ENCODE results near the gene ARHGEF10L.

ARHGEF10L gene

DNA sequence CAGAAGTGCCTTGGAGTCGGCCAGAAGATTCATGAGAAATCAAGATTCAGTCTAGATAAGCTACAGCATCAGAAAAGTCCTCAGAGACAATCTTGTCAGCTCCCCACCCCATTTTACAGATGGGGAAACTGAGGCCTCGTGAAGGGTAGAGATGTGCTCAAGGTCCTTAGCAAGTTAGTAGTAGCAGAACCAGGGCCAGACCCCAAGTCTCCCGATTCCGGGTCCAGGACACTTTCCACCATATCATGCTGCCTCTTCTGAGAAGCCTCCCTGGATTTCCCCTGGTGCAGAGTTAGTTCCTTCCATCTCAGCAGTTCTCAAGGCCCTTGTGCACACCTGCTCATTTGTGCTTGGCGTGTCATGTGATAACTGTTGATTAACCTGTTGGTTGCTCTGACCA lies 124.1 kb downstream of the ARHGEF10L start:
- no peak for DNase-seq

- DNase-seq = no peak
Measured at GRCh38 chr1:17664322-17664721, 124.8 kb downstream of the ARHGEF10L start.

- no peak for DNase-seq
Measured at GRCh38 chr1:17665054-17665453, 125.6 kb downstream of the ARHGEF10L start.

DNA sequence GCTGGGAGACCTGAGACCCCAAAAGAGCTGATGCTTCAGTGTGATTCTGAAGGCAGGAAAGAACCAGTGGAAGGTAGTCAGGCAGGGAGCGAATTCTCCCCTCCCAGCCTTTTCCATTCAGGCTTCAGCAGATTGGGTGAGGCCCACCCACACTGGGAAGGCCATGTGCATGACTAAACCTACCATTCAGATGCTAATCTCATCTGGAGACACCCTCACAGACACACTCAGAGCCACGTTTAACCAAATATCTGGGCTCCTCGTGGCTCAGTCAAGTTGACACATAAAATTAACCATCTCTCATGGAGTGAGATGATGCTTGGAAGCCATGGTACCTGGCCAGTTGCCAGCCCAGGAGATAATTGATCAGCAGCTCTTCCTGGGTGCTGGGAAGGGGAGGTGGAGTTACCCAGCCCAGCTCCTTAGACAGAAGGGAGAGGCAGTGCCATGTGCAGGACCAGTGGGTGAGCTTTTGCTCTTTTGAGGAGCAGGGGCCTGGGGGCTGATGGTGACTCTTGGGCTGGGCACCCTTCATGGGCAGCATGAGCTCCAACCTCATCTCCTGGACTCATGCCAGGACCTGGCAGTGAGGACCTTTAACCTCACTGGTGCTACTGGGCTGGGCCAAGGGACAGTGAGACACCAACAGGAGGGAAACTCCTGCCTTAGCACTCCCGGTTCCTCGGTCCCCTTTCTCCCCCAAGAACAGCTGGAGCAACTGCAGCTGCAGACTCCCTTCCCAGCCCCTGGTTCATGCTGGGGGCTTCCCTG lies 126.6 kb downstream of the ARHGEF10L start:
- DNase-seq = no peak

DNA sequence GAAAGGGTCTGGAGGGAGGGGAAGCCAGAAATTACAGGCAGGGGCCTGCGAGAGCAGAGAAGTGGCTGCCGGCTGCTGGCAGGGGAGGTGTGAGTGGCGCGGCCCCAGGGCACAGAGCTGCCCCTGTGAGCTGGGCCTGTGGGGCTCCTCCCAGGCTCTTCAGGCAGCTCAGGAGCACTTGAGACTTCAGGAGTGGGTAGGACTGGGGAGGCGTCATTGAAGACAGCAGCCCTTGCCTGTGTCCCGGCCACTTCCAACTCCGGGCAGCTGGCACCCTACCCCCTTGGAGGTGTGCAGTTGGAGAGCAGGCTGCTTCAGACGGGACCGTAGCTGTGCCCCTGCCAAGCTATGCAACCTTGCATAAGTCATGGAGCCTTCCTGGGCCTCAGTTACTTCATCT lies 128.1 kb downstream of the ARHGEF10L start:
- no peak for DNase-seq

DNA sequence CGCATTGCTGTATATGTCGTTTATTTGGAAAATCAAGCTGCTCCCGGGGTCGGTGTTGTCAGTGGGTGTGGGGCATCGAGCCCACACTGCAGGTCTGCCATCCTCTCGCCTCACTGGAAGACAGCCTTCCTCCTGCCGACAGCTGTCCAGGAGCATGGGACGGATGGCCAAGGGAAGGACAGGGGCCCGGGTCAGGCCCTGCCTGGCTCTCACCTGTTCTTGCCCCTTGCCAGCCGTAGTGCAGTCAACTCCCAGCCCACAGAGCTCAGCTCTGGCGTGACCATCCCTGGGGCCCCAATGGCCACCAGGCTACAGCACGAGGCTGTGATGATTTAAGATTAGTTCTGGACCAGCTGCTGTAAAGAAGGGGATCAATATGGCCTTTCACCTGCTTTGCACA lies 128.7 kb downstream of the ARHGEF10L start:
- DNase-seq = no peak

DNA sequence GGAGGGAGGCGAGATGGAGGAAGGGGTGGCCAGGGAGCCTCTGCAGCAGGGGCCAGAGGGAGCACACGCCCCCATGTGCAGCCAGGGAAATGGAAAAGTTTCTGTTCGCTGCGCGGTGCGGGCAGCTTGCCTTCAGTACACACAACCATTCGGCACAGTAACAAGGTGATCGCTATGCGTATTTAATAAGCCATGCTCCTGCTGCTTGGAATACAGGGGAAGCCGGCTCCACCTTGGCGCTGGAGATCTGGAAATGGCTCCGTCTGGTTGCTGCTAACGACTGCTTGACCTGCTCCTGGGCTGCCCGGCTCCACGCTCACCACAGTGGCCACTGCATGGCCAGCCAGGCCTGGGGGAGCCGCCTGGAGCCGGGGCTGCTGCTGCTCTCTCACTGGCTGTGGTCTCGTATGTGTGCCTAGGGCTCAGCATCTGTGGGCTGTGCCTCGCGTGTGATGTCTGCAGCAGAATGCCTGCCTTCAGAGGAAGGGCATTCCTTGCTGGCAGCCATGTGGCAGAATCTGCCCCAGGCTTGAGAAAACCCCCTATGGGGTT lies 129.2 kb downstream of the ARHGEF10L start:
- DNase-seq = no peak

- DNase-seq = no peak
Measured at GRCh38 chr1:17669305-17669704, 129.8 kb downstream of the ARHGEF10L start.

DNA sequence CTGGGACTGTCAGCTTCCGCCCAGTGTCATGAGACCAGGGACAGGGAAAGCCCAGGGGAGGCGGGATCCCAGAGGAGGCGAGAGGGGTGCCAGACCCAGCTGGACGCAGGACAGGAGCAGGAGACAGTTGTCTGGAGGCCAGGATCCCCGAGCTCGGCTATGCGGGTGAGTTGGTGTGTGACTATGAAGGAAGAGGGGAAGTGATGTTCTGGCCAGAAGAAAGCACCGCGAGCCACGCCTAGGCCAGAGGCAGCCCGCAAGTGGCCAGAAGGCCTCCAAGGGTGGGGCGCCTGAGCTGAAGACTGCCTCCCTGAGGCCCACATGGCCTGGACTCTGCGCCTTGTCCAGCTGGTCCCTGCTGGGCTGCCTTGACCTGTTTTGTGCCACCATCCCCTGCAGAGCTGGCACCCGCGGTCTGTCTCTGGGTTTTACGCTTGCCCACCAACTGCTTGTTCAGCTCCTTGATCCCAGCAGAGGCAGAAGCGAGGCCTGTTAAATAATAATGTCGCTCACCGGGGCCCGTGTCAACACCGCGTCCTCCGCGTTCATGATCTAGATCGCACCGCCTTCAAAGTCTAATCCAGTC lies 130.5 kb downstream of the ARHGEF10L start:
- DNase-seq = no peak

DNA sequence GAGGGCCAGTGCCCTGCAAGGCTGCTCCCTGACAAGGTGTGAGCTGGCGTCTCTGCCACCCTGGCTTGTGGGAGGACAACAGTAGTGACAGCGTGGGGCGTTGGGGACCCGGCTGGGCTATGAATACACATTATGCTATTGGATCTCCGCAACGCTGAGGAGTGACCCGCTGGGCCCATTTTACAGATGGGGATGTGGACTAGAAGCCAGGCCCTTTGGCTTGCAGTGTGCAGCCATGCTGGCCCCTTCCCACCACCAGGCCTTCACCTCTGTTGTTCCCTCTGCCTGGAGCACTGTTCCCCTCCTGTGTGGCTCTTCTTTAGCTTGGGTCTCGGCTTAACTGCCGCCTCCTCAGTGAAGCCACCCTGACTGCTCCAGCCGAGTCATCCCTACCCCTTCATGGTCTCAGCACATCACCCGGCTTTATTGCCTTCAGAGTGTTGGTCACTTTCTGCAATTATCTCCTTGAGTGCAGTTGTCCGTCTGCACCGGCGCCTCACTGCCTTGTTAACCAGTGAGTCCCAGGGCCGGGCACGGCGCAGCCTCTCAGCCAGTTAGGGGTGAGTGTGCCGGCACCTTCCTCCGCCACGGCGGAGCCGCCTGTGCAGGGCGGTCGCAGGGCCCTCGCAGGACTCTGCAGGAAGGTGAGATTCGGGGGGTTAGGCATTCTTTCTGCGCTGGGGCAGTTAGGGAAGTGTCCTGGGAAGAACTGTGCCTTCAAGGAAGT lies 131.3 kb downstream of the ARHGEF10L start:
- no peak for DNase-seq

DNA sequence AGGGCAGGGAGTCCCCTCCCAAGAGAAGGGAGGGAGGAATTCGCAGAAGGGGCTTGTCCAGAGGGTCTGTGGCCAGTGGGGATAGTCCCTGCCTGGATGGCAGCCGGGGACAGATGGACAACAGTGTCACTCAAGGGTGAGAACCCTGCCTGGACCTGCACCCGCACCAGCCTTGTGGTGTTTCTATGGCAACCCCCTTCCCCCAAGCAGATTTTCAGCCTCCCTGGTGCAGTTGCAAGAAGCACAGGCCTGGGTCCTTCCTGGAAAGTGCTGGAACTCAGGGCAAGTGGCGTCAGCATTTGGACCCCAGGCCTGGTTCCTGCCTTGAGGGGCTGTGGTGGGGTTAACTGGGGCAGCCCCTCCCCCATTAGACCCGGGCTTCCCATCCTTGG lies 131.8 kb downstream of the ARHGEF10L start:
- no peak for DNase-seq

DNA sequence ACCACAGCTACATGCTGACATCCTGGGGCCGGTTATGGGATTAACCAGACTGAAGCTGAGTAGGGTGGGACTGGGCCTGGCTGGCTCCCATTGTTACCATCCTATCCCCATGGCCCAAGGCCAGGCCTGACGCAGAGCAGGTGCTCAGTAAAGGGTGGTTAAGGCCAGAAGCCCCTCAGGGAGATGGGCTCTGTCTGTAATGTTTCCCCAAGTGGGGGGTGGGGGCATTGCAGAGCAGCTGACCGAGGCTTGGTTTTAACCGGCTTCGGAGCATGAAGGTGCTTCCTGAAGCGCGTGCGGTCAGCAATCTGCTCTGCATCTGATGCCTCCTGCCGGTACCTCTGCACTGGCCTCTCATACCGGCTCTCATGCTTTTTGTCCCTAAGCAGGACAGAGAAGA lies 132.2 kb downstream of the ARHGEF10L start:
- DNase-seq = no peak

- DNase-seq = no peak
Measured at GRCh38 chr1:17672226-17672625, 132.7 kb downstream of the ARHGEF10L start.

DNA sequence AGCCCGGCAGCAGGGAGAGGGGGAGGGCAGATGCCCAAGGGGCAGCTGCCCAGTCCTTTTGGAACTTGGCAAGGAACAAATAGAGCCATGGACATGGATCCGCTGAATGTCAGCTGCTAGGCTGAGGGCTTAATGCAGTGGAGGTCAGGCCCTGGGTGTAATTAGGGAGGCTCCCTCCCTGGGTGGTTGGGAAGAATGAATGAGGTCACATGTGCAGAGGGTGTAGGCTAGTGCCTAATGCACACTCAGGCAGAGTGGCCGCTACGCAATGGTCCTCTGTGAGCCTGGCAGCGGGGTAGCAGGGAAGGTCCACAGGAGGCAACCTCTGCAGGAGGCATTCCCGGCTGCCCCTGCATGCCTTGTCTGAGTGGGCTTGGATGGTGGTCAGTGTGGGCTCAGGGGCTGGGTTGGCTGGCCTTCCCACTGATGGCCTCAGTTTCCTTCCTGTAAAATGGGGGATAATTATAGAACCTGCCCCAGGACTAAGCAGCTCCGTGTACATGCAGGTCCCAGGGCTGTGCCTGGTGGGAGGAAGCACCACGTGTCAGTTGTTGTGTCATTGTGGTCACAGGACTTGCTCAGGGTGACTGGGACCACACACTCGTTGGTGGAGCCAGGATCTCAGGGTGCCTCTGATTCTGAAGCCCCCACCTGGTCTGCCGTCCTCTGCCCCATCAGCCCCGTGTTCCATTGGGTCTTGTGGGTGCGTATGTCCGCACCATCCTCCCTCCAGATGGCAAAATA lies 134.0 kb downstream of the ARHGEF10L start:
- no peak for DNase-seq

DNA sequence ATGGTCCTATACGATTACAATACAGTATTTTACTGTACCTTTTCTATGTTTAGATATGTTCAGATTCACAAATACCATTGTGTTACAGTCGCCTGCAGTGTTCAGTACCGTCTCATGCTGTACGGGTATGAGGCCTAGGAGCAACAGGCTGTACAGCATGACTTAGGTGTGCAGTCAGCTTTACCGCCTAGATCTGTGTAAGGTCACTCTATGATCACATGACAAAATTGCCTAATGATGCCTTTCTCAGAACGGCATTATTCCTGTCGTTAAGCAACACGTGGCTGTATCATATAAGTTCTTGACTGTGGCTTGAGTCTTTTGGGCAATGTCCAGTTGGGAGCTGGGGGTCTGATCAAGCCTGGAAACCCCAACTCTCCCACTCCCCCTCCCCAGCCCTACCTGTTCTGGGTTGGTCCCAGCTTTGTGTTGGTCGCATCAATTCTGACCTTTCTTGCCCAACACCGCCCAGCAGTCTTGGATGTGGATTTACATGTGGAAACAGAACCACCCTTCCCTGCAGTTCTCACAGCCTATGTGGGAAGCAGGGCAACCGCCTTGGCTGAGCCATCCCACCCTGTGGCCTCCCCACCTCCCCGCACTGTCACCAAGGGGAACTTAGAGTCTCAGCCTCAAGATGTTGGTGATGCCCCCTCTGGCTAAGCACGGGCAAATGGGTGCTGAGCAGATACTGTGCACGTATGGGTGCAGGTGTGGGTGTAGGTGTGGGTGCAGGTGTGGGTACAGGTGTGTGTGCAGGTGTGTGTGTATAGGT lies 135.4 kb downstream of the ARHGEF10L start:
- DNase-seq = no peak

DNA sequence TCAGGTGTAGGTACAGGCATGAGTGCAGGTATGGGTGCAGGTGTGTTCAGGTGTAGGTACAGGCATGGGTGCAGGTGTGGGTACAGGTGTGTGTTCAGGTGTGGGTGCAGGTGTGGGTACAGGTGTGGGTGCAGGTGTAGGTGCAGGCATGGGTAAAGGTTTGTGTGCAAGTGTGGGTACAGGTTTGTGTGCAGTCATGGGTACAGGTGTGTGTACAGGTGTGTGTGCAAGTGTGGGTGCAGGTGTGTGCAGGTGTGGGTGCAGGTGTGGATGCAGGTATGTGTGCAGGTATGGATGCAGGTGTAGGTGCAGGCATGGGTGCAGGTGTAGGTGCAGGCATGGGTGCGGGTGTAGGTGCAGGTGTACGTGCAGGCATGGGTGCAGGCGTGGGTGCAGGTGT lies 136.2 kb downstream of the ARHGEF10L start:
- no peak for DNase-seq

GRCh38 chr1:17676387-17677060 lies 137.0 kb downstream of the ARHGEF10L start:
- DNase-seq = no peak

GRCh38 chr1:17678011-17678410 lies 138.5 kb downstream of the ARHGEF10L start:
- DNase-seq = no peak

GRCh38 chr1:17679856-17680255 lies 140.4 kb downstream of the ARHGEF10L start:
- no peak for DNase-seq

DNA sequence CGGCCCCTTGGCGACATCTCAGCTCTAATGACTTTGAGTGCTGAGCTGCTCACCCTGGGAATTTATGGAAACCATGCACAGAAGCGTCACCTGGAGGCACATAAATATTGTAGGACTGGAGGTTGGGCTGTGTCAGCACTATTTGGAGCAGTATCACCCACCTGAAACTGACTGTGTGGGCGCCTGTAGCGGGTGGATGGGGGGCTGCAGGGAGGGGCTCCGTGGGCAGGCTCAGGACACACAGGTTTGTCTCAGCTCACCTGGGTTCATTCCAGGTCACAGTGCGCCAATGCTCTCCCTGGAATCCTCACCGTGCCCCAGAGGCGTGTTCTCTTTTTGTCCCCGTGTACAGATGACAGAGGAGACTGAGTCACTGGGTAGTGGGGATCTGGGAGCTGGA lies 140.8 kb downstream of the ARHGEF10L start:
- DNase-seq = no peak

DNA sequence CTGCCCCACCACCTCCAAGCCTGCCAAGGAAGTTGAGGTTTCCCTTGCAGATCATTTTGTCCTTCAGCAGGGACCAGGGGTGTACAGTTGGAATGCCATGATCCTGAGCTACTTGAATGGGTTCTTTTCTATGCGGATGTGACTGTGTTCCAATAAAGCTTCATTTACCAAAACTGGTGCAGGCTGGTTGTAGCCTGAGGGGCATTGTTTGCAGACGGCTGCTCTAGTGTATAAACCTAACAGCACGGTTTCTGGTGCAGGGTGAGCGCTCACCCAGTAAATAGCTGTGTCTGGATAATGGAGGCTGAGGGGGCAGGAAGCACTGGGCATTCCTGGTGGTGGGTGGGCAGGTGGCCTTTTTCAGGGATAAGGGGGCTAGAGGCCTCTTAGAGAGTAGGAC lies 142.9 kb downstream of the ARHGEF10L start:
- no peak for DNase-seq

DNA sequence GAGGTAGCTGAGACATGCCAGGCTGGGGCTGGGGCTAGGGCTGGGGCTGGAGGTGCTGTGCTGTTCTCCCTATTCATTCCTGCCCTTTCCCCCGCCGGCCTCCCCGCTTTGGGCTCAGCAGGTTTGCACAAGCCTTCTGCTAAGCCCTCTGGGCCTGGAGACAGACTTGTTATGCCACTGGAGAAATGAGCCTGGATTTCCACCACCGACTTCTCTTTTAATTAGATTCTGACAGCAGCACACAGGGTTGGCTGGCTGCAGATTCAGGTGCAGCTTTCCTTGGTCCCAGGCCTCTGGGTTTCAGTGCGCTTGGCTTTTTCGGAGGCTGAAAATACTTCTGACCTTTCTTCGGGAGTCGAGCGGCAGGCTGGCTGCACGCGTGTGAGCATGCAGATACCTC lies 144.1 kb downstream of the ARHGEF10L start:
- no peak for DNase-seq
